Osteocyte (in vitro differentiated cells): ENCODE measurements around the gene TMIE. TPM values are rescaled to one million over a fixed set of nuclear protein-coding genes. Genes with fewer than 3 reads are reported as not detected.
"Not testable (repeated sequence)": the region's sequence is repeated elsewhere in the genome, so short reads cannot be mapped to it uniquely, and the experiment has no call there.

ENCODE experiments used
- DNase-seq: peaks from one replicate; pipeline ENCODE4 v3.0.0; 2021; ENCODE audit warnings: mixed read lengths; ENCODE audit not compliant: unreplicated experiment; ENCODE audit errors: extremely low spot score
- H3K27ac Mint-ChIP-seq: one replicate; pipeline ENCODE4 v1.8.0; 2021; ENCODE audit warnings: mild to moderate bottlenecking, mixed read lengths; ENCODE audit not compliant: unreplicated experiment
- H3K27me3 Mint-ChIP-seq: one replicate; pipeline ENCODE4 v1.8.0; 2021; ENCODE audit warnings: mixed read lengths; ENCODE audit not compliant: unreplicated experiment
- H3K36me3 Mint-ChIP-seq: one replicate; pipeline ENCODE4 v1.8.0; 2021; ENCODE audit warnings: mixed read lengths; ENCODE audit not compliant: unreplicated experiment
- H3K4me1 Mint-ChIP-seq: one replicate; pipeline ENCODE4 v1.8.0; 2021; ENCODE audit warnings: mixed read lengths; ENCODE audit not compliant: unreplicated experiment
- H3K4me3 Mint-ChIP-seq: one replicate; pipeline ENCODE4 v1.8.0; 2021; ENCODE audit warnings: mild to moderate bottlenecking, moderate library complexity, mixed read lengths; ENCODE audit not compliant: unreplicated experiment
- H3K9me3 Mint-ChIP-seq: one replicate; pipeline ENCODE4 v1.8.0; 2021; ENCODE audit warnings: mixed read lengths; ENCODE audit not compliant: unreplicated experiment
- total RNA-seq: library from RNA; stranded (reverse); gene quantifications from 2 replicates; pipeline ENCODE4 v1.2.1, GENCODE V29; 2021
- TF ChIP-seq, protein P1 (sequence below): fragments of 200-600 bp; sonication (generic); IDR thresholded peaks from 2 replicates; pipeline ENCODE4 v1.5.0; 2021; ENCODE audit warnings: antibody characterized with exemption, mild to moderate bottlenecking, moderate library complexity

Gene TMIE
- total RNA-seq, 1 donor from 2014 or later, result not detected

DNA sequence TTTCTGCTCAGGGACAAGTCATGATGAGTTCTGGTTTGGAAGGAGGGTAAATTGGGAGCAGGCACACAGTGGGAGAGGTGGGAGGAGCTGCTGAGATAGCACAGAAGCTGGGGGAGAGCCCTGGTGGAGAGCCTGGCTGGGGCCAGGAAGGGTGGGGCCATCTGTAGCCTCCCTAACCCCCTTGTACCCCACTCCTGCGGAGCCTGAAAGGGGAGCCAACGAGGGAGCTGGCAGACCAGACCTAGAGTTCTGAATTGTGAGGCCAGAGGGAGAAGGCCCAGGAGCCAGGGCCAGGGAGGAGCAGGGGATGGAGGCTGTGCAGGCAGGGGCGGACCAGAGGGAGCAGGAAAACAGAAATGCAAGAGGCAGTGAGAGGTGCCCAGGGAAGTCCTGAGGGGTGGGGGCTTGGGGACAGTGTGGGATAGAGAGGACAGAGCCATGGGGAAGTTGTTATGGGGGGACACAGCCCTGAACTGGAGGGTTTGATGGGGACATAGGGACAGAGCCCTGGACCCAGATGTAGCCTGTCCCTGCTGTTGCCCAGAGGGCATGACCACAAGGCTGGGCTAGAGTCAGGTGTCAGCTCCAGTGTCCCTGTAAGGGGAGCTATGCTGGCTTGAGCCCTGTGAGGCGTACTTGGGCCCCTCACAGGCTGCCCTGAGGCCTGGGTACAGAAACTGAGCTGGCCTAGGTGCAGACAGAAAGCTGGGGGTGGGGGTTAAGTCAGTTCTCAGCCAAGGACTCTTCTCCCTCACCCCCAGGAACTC, 1.2 kb downstream of the TMIE start:
- H3K27ac Mint-ChIP-seq, result no peak overlapping the region
- H3K4me1 Mint-ChIP-seq, result peaks cover 10% of the 10 kb centered on the region
- H3K9me3 Mint-ChIP-seq, result no peaks in the 10 kb centered on the region
- no peak for DNase-seq
- H3K4me3 Mint-ChIP-seq, result no peak overlapping the region
- TF ChIP-seq, protein P1, sequence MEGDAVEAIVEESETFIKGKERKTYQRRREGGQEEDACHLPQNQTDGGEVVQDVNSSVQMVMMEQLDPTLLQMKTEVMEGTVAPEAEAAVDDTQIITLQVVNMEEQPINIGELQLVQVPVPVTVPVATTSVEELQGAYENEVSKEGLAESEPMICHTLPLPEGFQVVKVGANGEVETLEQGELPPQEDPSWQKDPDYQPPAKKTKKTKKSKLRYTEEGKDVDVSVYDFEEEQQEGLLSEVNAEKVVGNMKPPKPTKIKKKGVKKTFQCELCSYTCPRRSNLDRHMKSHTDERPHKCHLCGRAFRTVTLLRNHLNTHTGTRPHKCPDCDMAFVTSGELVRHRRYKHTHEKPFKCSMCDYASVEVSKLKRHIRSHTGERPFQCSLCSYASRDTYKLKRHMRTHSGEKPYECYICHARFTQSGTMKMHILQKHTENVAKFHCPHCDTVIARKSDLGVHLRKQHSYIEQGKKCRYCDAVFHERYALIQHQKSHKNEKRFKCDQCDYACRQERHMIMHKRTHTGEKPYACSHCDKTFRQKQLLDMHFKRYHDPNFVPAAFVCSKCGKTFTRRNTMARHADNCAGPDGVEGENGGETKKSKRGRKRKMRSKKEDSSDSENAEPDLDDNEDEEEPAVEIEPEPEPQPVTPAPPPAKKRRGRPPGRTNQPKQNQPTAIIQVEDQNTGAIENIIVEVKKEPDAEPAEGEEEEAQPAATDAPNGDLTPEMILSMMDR, result no peak
- peaks cover 5% of the 10 kb centered on the region for H3K27me3 Mint-ChIP-seq
- no peaks in the 10 kb centered on the region for H3K36me3 Mint-ChIP-seq

DNA sequence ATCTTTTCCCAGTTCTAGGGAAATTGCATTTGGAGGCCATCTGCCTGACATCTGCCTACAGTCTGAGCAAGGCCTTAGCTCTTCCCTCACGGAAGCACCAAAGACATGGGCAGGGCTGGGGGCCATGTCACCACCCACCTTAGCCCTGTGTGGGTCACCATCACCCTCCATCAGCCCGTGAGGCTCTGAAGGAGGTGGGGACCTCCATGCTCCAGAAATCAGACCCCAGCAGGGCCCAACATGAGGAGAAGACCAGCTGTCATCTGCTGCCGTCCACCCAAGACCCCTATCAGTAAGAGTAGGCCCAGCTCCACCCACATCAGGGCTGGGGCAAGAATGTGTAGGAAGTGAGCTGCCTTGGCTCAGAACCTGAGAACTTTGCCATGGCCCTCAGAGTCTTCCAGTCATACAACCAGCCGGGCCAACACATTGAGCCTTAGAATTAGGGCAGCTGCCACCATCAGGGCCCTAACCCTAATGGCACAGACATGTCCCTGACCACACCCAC, 1.9 kb downstream of the TMIE start:
- Mint-ChIP-seq H3K36me3 (no peaks in the 10 kb centered on the region), H3K4me1 (peaks cover 10% of the 10 kb centered on the region), H3K27ac (no peak overlapping the region), H3K4me3 (no peak overlapping the region), H3K9me3 (no peaks in the 10 kb centered on the region), H3K27me3 (peaks cover 5% of the 10 kb centered on the region)
- TF ChIP-seq, protein P1, result no peak
- DNase-seq, result no peak

DNA sequence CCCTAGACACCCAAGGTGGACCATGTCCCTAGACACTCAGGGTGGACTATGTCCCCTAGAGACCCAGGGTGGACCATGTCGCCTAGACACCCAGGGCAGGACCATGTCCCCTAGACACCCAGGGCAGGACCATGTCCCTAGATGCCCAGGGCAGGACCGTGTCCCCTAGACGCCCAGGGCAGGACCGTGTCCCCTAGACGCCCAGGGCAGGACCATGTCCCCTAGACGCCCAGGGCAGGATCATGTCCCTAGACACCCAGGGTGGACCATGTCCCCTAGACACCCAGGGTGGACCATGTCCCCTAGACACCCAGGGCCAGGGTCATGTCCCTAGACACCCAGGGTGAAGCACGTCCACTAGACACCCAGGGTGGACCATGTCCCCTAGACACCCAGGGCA, 3.2 kb downstream of the TMIE start:
- not testable (repeated sequence) for H3K9me3 Mint-ChIP-seq, DNase-seq, H3K4me3 Mint-ChIP-seq, H3K27ac Mint-ChIP-seq, H3K36me3 Mint-ChIP-seq, H3K27me3 Mint-ChIP-seq
- H3K4me1 Mint-ChIP-seq, result peaks cover 10% of the 10 kb centered on the region

DNA sequence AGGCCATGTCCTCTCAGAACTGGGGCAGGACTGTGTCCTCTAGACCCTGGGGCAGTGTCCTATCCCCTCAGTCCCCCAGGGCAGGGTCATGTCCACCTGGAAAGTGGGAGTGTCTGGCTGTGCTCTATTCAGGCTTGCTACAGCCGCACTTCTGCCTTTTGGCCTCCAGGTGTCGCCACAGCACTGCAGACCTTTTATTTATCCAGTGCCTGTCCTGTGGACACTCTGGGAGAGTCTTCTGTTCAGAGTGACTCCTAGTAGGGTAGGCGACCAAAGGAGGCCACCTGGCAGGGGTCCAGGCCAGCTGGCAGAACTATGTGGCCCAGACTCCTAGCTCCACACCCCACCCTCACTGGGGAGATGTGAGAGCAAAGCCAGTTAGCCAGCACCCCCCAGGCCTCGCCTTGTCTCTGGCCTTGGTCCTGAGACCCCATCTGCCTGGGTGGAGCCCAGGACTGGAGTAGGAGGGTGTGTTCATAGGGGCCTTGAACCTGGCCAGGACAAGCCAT, 3.9 kb downstream of the TMIE start:
- H3K4me1 Mint-ChIP-seq, result peaks cover 10% of the 10 kb centered on the region
- peaks cover 5% of the 10 kb centered on the region for H3K27me3 Mint-ChIP-seq
- TF ChIP-seq, protein P1, result peak; percentile 98
- no peaks in the 10 kb centered on the region for H3K36me3 Mint-ChIP-seq
- H3K9me3 Mint-ChIP-seq, result no peaks in the 10 kb centered on the region
- H3K27ac Mint-ChIP-seq, result no peak overlapping the region
- DNase-seq, result no peak
- no peak overlapping the region for H3K4me3 Mint-ChIP-seq

DNA sequence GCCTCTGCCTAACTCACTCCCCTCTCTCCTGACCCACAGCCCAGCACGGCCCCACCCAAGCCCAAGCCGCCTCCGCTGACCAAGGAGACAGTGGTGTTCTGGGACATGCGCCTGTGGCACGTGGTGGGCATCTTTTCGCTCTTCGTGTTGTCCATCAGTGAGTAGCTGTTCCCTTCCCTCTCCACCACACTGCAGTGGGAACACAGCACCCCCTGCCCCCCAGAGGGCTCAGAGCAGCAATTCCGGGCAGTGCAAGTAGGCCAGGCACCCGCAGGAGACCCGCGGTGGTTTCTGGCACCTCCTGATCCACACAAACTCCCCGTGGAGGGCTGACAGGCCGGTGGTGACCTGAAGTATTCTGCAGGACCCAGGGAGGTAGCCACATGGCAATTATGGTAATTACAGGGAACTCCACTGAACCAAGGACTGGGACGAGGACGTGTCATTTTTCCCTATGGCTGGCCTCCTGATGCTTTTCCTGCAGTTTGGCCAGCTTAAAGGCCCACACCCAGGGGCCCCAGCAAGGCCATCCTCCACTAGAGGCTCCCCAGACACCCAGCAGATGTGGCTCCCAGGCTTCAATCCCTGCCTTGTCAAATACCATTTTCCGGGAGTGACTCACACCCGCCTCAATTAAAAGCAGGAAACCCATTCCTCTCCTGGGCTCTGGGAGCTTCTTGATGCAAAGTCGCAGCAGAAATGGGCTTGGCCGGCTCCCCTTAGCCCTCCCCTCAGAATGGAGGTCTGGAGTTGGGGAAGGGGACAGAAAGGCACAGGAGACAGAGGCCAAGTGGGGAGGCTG, 4.8 kb downstream of the TMIE start:
- Mint-ChIP-seq H3K36me3 (no peaks in the 10 kb centered on the region), H3K27ac (no peak overlapping the region), H3K27me3 (peaks cover 5% of the 10 kb centered on the region), H3K9me3 (no peaks in the 10 kb centered on the region), H3K4me3 (no peak overlapping the region), H3K4me1 (peaks cover 10% of the 10 kb centered on the region)
- TF ChIP-seq, protein P1, result no peak
- DNase-seq, result no peak
